Kidney (tissue), 14 donors: Measurements from ENCODE around the gene PLK1. TPM values are rescaled to one million over a fixed set of nuclear protein-coding genes. Genes with fewer than 3 reads are reported as not detected.

Source experiments
- DNase-seq, 5 donors: peaks; one replicate each; pipeline ENCODE4 v3.0.0-alpha.2; 2013 to 2020
- FAIRE-seq: peaks from 2 replicates; lab custom pipeline; 2012; peaks lifted over from hg19 to GRCh38; lab: Jason Lieb, UNC
- H3K27ac ChIP-seq, 2 donors: one replicate each; pipeline ENCODE4 v1.7.0; 2013; ENCODE audit warnings: low read depth in 2 of 2, low read length in 2 of 2, inconsistent platforms in 1 of 2
- H3K27me3 ChIP-seq: one replicate; pipeline ENCODE4 v1.7.1; 2013; ENCODE audit warnings: low read length, inconsistent platforms; ENCODE audit not compliant: control insufficient read depth, insufficient read depth
- H3K36me3 ChIP-seq, 3 donors: one replicate each; pipeline versions ENCODE4 v1.7.0 to v1.7.1; 2013; ENCODE audit warnings: low read length in 3 of 3, control low read depth in 1 of 3, inconsistent platforms in 1 of 3; ENCODE audit not compliant: insufficient read depth in 3 of 3, control insufficient read depth in 2 of 3
- H3K4me1 ChIP-seq, 3 donors: one replicate each; pipeline versions ENCODE4 v1.7.0 to v1.7.1; 2013; ENCODE audit warnings: low read length in 3 of 3, inconsistent platforms in 1 of 3, low read depth in 1 of 3; ENCODE audit not compliant: control insufficient read depth in 2 of 3, insufficient read depth in 2 of 3
- H3K4me3 ChIP-seq, 3 donors: one replicate each; pipeline versions ENCODE4 v1.7.0 to v1.8.1; 2013; ENCODE audit warnings: low read length in 3 of 3, control low read depth in 1 of 3, inconsistent platforms in 1 of 3
- H3K9ac ChIP-seq, 3 donors: one replicate each; pipeline versions ENCODE4 v1.7.0 to v1.7.1; 2013; ENCODE audit warnings: low read length in 3 of 3, control low read depth in 1 of 3, inconsistent platforms in 1 of 3
- H3K9me3 ChIP-seq, 3 donors: one replicate each; pipeline versions ENCODE4 v1.7.0 to v1.7.1; 2013; ENCODE audit warnings: low read length in 3 of 3, control low read depth in 1 of 3, inconsistent platforms in 1 of 3; ENCODE audit not compliant: control insufficient read depth in 2 of 3, insufficient read depth in 1 of 3
- intact Hi-C: fragments of 100-400 bp; cut with DNase I; formaldehyde crosslinking; loops from one replicate; pipeline ENCODE4 v1.11.1; 2022
- polyA plus RNA-seq: library from polyadenylated mRNA; stranded (reverse); fragments of 350-450 nt; fragmentation: Illumina TruSeq; extraction: RNeasy Lipid Tissue Mini Kit (QIAGEN cat#74804); gene quantifications from one replicate; pipeline ENCODE4 v1.2.3, GENCODE V29; 2014; ENCODE audit warnings: low read depth, low replicate concordance; ENCODE audit not compliant: insufficient read depth
- total RNA-seq: library from RNA; stranded (reverse); fragmentation: NEBNext Ultra II Directional; extraction: Animal tissue kit (Norgen Biotek cat#: 25700); gene quantifications from one replicate; pipeline ENCODE4 v1.2.1, GENCODE V29; 2021
- TF ChIP-seq, protein P1 (sequence below): IDR thresholded peaks from 3 replicates; pipeline ENCODE4 v1.5.1; 2012; ENCODE audit warnings: mild to moderate bottlenecking, moderate library complexity, borderline replicate concordance; ENCODE audit not compliant: insufficient read depth; ENCODE audit errors: extremely low read depth
- donor health status: control.
- donor health status: control.
- donor health status: control.
- donor health status: control.
- donor health status: control.
- donor health status: DM: yes; HTN: yes; CAD: no.
- donor health status: Normal renal cell carcinoma (clear cell type).

The PLK1 gene
- total and polyA plus RNA-seq, 2 donors from 2014 or later: 0.71 to 2.5 TPM

- intact Hi-C loops: no loop called here
- H3K9ac ChIP-seq: no peak overlapping the region
- H3K27me3 ChIP-seq: no peaks in the 10 kb centered on the region
- H3K27ac ChIP-seq: no peak overlapping the region
- H3K4me3 ChIP-seq: no peak overlapping the region
- peaks cover 0 to 28% (median 2%) of the 10 kb centered on the region in 3 donors for H3K36me3 ChIP-seq
- DNase-seq: no peak
- no peaks in the 10 kb centered on the region for H3K9me3 ChIP-seq
- H3K4me1 ChIP-seq: peaks cover 0 to 5% (median 0%) of the 10 kb centered on the region in 3 donors
- no peak for FAIRE-seq
- TF ChIP-seq, protein P1, sequence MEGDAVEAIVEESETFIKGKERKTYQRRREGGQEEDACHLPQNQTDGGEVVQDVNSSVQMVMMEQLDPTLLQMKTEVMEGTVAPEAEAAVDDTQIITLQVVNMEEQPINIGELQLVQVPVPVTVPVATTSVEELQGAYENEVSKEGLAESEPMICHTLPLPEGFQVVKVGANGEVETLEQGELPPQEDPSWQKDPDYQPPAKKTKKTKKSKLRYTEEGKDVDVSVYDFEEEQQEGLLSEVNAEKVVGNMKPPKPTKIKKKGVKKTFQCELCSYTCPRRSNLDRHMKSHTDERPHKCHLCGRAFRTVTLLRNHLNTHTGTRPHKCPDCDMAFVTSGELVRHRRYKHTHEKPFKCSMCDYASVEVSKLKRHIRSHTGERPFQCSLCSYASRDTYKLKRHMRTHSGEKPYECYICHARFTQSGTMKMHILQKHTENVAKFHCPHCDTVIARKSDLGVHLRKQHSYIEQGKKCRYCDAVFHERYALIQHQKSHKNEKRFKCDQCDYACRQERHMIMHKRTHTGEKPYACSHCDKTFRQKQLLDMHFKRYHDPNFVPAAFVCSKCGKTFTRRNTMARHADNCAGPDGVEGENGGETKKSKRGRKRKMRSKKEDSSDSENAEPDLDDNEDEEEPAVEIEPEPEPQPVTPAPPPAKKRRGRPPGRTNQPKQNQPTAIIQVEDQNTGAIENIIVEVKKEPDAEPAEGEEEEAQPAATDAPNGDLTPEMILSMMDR: no peak
Measured at GRCh38 chr16:23691483-23692189, 12.9 kb downstream of the PLK1 start.

GRCh38 chr16:23692190-23692837, 13.6 kb downstream of the PLK1 start:
- no peak for FAIRE-seq
- TF ChIP-seq, protein P1: no peak
- DNase-seq: no peak
- no peak overlapping the region for H3K9ac ChIP-seq
- peaks cover 0 to 5% (median 0%) of the 10 kb centered on the region in 3 donors for H3K4me1 ChIP-seq
- H3K9me3 ChIP-seq: no peaks in the 10 kb centered on the region
- no peak overlapping the region for H3K27ac ChIP-seq
- H3K27me3 ChIP-seq: no peaks in the 10 kb centered on the region
- intact Hi-C loops: no loop called here
- no peak overlapping the region for H3K4me3 ChIP-seq
- H3K36me3 ChIP-seq: peaks cover 0 to 23% (median 2%) of the 10 kb centered on the region in 3 donors

DNA sequence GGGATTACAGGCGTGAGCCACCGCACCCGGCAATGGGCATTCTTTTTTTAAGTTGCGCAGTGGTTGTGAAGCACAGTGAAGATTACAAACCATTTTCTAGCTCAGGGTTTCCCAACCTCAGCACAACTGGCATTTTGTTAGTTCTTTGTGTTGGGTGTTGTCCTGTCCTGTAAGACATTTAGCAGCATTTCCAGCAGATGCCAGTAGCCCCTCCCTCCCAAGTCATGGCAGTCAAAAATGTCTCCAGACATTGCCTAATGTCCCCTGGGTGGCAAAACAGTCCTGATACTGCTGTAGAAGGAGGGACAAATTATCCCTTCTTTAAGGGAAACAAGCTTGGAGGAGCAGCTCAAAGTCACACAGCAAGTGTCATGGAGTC, 15.6 kb downstream of the PLK1 start:
- peaks cover 0 to 5% (median 0%) of the 10 kb centered on the region in 3 donors for H3K4me1 ChIP-seq
- intact Hi-C loops: no loop called here
- no peak overlapping the region for H3K9ac ChIP-seq
- H3K9me3 ChIP-seq: no peaks in the 10 kb centered on the region
- peaks cover 0 to 7% (median 0%) of the 10 kb centered on the region in 3 donors for H3K36me3 ChIP-seq
- H3K27ac ChIP-seq: no peak overlapping the region
- DNase-seq (no peak), FAIRE-seq (no peak)
- H3K27me3 ChIP-seq: no peaks in the 10 kb centered on the region
- H3K4me3 ChIP-seq: no peak overlapping the region
- TF ChIP-seq, protein P1: no peak
